Erythroblast (primary cell): ENCODE data around the gene IFNGR1.

Experiments used
- DNase-seq, 2 experiments: peaks; one replicate each; lab custom pipeline; 2025; lab: John Stamatoyannopoulos, UW
- GATA1 ChIP-seq: IDR thresholded peaks from 2 replicates; pipeline ENCODE4 v1.6.1; 2011; ENCODE audit warnings: low read depth, mild to moderate bottlenecking, control low read depth, low read length, moderate library complexity
- POLR2A ChIP-seq: IDR thresholded peaks from 2 replicates; pipeline ENCODE4 v1.6.1; 2011; ENCODE audit warnings: mild to moderate bottlenecking, low read length

IFNGR1 gene

DNA sequence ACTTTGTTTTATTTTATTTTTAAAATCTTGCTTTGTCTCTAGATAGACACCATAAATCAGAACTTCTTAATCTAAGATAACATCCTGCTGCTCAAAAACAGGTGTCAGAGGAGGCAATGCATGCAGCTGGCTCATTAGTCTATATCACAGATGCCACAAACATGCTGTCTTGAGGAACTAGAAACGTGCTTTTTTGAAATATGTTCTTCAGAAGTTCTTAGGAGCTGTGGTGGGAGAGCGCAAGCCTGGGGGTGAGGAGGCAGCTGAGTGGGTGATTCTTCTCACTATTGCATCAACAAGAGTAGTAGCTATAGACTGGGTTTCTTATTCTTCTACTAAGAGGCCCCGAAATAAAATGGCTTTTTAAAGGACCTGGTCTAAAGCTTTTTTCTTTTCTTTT is 69.1 kb downstream of the IFNGR1 start:
- TF ChIP-seq POLR2A (no peak), GATA1 (no peak)
- DNase-seq = no peak

GRCh38 chr6:137149035-137149393 is 70.2 kb downstream of the IFNGR1 start:
- no peak for DNase-seq
- TF ChIP-seq POLR2A (no peak), GATA1 (no peak)

DNA sequence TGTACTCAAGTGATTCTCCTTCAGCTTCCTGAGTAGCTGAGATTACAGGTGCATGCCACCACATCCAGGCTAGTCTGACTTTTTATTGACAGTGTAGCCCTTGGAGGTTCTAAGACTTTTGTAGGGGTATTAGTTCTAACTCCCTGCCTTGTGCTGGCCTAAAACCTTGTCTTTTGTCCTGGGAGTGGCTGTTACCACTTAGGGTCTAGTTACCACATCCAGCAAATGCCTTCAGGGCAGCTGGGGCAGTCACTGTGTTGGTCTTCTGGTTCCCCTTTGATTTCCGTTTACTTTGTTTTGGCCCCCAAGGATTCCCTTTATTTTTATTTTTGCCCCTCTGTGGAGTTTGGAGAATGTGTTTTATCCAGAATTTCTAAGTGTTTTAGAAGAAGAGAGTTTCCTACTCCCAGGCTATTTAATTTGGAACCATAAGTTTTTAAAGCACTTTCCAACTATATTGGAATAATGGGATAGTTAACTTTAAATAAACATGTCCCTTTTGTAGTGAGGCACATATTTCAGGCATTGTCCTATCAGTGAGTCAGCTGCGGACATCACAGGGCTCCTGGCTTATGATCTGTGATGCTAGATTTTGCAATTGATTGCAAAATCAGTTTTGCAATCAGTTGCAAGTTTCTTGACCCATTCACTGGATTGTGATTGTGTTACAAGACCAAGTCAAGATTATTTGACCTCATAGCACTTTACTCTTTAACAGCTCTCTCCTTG is 70.7 kb downstream of the IFNGR1 start:
- DNase-seq = no peak

More for the DNA sequence above, 70.7 kb downstream of the IFNGR1 start:
- no peak for TF ChIP-seq POLR2A
- no peak for TF ChIP-seq GATA1
